ENCODE data around the gene SP140.

- TF ChIP-seq, protein P1, sequence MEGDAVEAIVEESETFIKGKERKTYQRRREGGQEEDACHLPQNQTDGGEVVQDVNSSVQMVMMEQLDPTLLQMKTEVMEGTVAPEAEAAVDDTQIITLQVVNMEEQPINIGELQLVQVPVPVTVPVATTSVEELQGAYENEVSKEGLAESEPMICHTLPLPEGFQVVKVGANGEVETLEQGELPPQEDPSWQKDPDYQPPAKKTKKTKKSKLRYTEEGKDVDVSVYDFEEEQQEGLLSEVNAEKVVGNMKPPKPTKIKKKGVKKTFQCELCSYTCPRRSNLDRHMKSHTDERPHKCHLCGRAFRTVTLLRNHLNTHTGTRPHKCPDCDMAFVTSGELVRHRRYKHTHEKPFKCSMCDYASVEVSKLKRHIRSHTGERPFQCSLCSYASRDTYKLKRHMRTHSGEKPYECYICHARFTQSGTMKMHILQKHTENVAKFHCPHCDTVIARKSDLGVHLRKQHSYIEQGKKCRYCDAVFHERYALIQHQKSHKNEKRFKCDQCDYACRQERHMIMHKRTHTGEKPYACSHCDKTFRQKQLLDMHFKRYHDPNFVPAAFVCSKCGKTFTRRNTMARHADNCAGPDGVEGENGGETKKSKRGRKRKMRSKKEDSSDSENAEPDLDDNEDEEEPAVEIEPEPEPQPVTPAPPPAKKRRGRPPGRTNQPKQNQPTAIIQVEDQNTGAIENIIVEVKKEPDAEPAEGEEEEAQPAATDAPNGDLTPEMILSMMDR (conservative IDR thresholded peaks at IDR 0.05; ENCODE audit: low read depth in 2 of 2) = no peak
- TF ChIP-seq JUNB (IDR thresholded peaks at IDR 0.05; ENCODE audit: unreplicated experiment) (no peak), POLR2AphosphoS5 (IDR thresholded peaks at IDR 0.05; ENCODE audit: low read depth) (no peak), EZH2phosphoT487 (IDR thresholded peaks at IDR 0.05; ENCODE audit: unreplicated experiment) (no peak)
These were observed 87.1 kb downstream of the SP140 start for GRCh38 chr2:230312638-230313037.

Data from GM23338 (cell line).